HepG2 (cell line): ENCODE measurements around the gene GPR176. TPM values are rescaled to one million over a fixed set of nuclear protein-coding genes. Genes with fewer than 3 reads are reported as not detected.

Experiments
- CBX2 ChIP-seq, 2 experiments: fragments of 200-600 bp in 1 of 2; sonication (generic); formaldehyde crosslinking in 1 of 2; IDR thresholded peaks; 2 replicates each; pipeline versions ENCODE4 v1.7.0 to v1.8.1; 2018 to 2022; ENCODE audit warnings: low read depth in 2 of 2, low read length in 1 of 2, mild to moderate bottlenecking in 1 of 2, missing genetic modification reagents in 1 of 2
- GATA4 ChIP-seq: sonication (generic); IDR thresholded peaks from 2 replicates; pipeline ENCODE4 v1.6.1; 2016; ENCODE audit warnings: antibody characterized with exemption, low read depth, borderline replicate concordance
- HNF1B ChIP-seq: sonication (generic); formaldehyde crosslinking; IDR thresholded peaks from 2 replicates; pipeline ENCODE4 v1.5.1; 2020; ENCODE audit warnings: mild to moderate bottlenecking, moderate library complexity, missing genetic modification reagents
- HNRNPL ChIP-seq: fragments of 200-400 bp; formaldehyde crosslinking; IDR thresholded peaks from 2 replicates; pipeline ENCODE4 v1.6.1; 2017; ENCODE audit warnings: mild to moderate bottlenecking, low read depth, low read length
- KAT8 ChIP-seq: IDR thresholded peaks from 2 replicates; pipeline ENCODE4 v1.6.1; 2016; ENCODE audit warnings: missing genetic modification reagents, missing compliant biosample characterization
- KDM1A ChIP-seq: IDR thresholded peaks from 2 replicates; pipeline ENCODE4 v1.6.1; 2016; ENCODE audit warnings: missing compliant biosample characterization
- MTF2 ChIP-seq: sonication (generic); formaldehyde crosslinking; IDR thresholded peaks from 2 replicates; pipeline ENCODE4 v1.5.0; 2020; ENCODE audit warnings: missing genetic modification reagents, borderline replicate concordance
- NFAT5 ChIP-seq: sonication (generic); formaldehyde crosslinking; IDR thresholded peaks from 2 replicates; pipeline ENCODE4 v1.4.0; 2020; ENCODE audit warnings: missing genetic modification reagents
- NFE2 ChIP-seq: sonication (generic); formaldehyde crosslinking; IDR thresholded peaks from 2 replicates; pipeline ENCODE4 v1.4.0; 2020; ENCODE audit warnings: missing genetic modification reagents
- NFYC ChIP-seq: IDR thresholded peaks from 2 replicates; pipeline ENCODE4 v1.6.1; 2016; ENCODE audit warnings: missing genetic modification reagents, missing compliant biosample characterization
- PAWR ChIP-seq: sonication (generic); formaldehyde crosslinking; IDR thresholded peaks from 2 replicates; pipeline ENCODE4 v1.4.0; 2020; ENCODE audit warnings: missing genetic modification reagents, mild to moderate bottlenecking, borderline replicate concordance
- POLR2A ChIP-seq, 2 experiments: IDR thresholded peaks; 2 replicates each; pipeline ENCODE4 v1.6.1; 2011; ENCODE audit warnings: low read depth in 2 of 2, low read length in 2 of 2, mild to moderate bottlenecking in 1 of 2, moderate library complexity in 1 of 2; ENCODE audit not compliant: insufficient read depth in 1 of 2
- REPIN1 ChIP-seq: sonication (generic); formaldehyde crosslinking; IDR thresholded peaks from 2 replicates; pipeline ENCODE4 v1.8.0; 2022; ENCODE audit warnings: missing genetic modification reagents, low read depth, mild to moderate bottlenecking, borderline replicate concordance
- SATB2 ChIP-seq: sonication (generic); formaldehyde crosslinking; IDR thresholded peaks from 2 replicates; pipeline ENCODE4 v1.5.0; 2020; ENCODE audit warnings: missing genetic modification reagents
- SRSF1 ChIP-seq: fragments of 200-400 bp; formaldehyde crosslinking; optimal IDR thresholded peaks from 2 replicates; pipeline ENCODE3; 2017; ENCODE audit warnings: mild to moderate bottlenecking, low read depth, low read length, moderate library complexity
- U2AF1 ChIP-seq: fragments of 200-400 bp; formaldehyde crosslinking; optimal IDR thresholded peaks from 2 replicates; pipeline ENCODE3; 2017; ENCODE audit warnings: mild to moderate bottlenecking, low read depth, low read length
- ZC3H4 ChIP-seq: sonication (generic); formaldehyde crosslinking; IDR thresholded peaks from 2 replicates; pipeline ENCODE4 v1.4.0; 2020; ENCODE audit warnings: missing genetic modification reagents, borderline replicate concordance
- ZFX ChIP-seq: sonication (generic); formaldehyde crosslinking; IDR thresholded peaks from 2 replicates; pipeline ENCODE4 v1.4.0; 2020; ENCODE audit warnings: mild to moderate bottlenecking, low read depth, missing genetic modification reagents, moderate library complexity
- ZNF33B ChIP-seq: sonication (generic); formaldehyde crosslinking; IDR thresholded peaks from 2 replicates; pipeline ENCODE4 v1.5.1; 2020; ENCODE audit warnings: mild to moderate bottlenecking, missing genetic modification reagents
- ZNF546 ChIP-seq: sonication (generic); formaldehyde crosslinking; conservative IDR thresholded peaks from 2 replicates; pipeline ENCODE4 v1.8.1; 2023; ENCODE audit warnings: mild to moderate bottlenecking, missing genetic modification reagents
- ZNF777 ChIP-seq: sonication (generic); formaldehyde crosslinking; IDR thresholded peaks from 2 replicates; pipeline ENCODE4 v1.4.0; 2020; ENCODE audit warnings: missing genetic modification reagents
- ZNF784 ChIP-seq: sonication (generic); formaldehyde crosslinking; IDR thresholded peaks from 2 replicates; pipeline ENCODE4 v1.5.1; 2020; ENCODE audit warnings: missing genetic modification reagents, mild to moderate bottlenecking, borderline replicate concordance
- polyA plus RNA-seq, 8 experiments: library from polyadenylated mRNA; depleted of rRNA in 3 of 8; stranded (reverse) in 7 of 8; unstranded in 1 of 8; fragments of >200 nt; fragmentation: Illumina TruSeq in 4 of 8; extraction: Trizol in 4 of 8; gene quantifications; 2 replicates each; pipeline versions ENCODE4 v1.2.1 to v1.2.3, GENCODE V29; 2011 to 2016; ENCODE audit warnings: low read depth in 4 of 8, missing spikeins in 1 of 8, mixed read lengths in 1 of 8; ENCODE audit not compliant: insufficient read depth in 1 of 8
- total RNA-seq, 5 experiments: library from RNA; depleted of rRNA; stranded (reverse); fragments of >200 nt; fragmentation: Illumina TruSeq; extraction: Trizol; gene quantifications; 2 replicates each; pipeline ENCODE4 v1.2.3, GENCODE V29; 2016; ENCODE audit warnings: low read depth in 1 of 5

The GPR176 gene
- total and polyA plus RNA-seq, 2 of the 13 experiments (the other 11 are each of a cell fraction or from before 2014, with no cell fraction given): 0.11 to 0.20 TPM

DNA sequence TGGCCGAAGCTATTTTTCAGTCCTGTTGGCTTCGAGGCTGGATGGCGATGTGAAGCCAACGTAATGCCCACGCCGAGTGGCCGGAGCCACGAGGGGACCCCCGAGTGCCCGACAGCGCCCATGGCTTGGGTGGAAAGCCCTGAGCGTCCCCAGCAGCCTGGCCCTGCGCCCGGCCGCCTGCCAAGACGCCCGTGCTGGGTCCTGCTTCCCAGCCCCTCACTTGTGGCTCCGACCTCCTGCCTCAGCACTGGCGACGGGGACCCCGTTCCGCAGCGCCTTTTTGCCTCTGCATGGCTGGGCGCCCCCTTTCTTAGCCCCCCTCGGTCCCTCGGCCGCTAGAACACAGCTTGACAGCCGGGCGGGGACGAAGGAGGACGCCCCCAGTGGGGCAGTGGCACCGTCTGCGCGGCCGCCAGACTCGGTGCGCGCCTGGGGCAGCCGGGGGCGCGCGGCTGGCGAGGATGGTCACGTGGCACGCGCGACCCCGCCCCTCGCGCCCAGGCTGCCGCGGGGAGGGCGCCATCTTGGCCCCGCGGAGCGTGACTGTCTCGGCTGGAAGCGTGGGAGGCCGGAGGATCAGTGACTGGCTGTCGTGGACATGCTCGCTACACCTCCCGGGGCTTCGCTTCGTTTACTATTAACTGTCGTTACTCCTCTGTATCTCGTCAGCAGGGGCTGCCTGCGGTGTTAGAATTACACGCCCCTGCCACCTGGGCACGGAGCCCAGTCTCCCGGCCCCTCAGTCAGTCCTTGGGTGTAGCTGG, 626 bp upstream of the GPR176 start (continued):
- TF ChIP-seq GATA4 (no peak), ZNF777 (CRISPR knock-in tag) (peak; percentile 98), MTF2 (no peak; the same call in 1 of the 2 replicates), SRSF1 (peak; percentile 28), HNRNPL (no peak), ZNF546 (CRISPR knock-in tag) (0 out of 2 replicates have a peak, but pooled peaks have one; percentile 37), NFE2 (CRISPR knock-in tag) (no peak), ZNF33B (CRISPR knock-in tag) (peak; percentile 64; the same call in 1 of the 2 replicates), NFAT5 (CRISPR knock-in tag) (peak; percentile 56; the same call in 1 of the 2 replicates), REPIN1 (0 out of 2 replicates have a peak, but pooled peaks have one; percentile 16), POLR2A (IDR thresholded peaks at IDR 0.05; ENCODE audit: insufficient read depth in 1 of 2, low read depth in 2 of 2, low read length in 2 of 2) (peak in 1 of 2 experiments; percentile 82; a peak in 2 of 4 replicates), KDM1A (CRISPR knock-in tag) (no peak), SATB2 (CRISPR knock-in tag) (no peak; the same call in 1 of the 2 replicates), KAT8 (CRISPR knock-in tag) (peak; percentile 42; the same call in 1 of the 2 replicates), ZFX (peak; percentile 70), U2AF1 (peak; percentile 52), PAWR (no peak), CBX2 (IDR thresholded peaks at IDR 0.05; ENCODE audit: low read depth, low read length) (no peak), CBX2 (CRISPR knock-in tag; IDR thresholded peaks at IDR 0.05; ENCODE audit: low read depth) (no peak; the same call in 1 of the 2 replicates), ZNF784 (CRISPR knock-in tag) (peak; percentile 63; the same call in 1 of the 2 replicates), ZC3H4 (no peak), HNF1B (0 out of 2 replicates have a peak, but pooled peaks have one; percentile 37), NFYC (CRISPR knock-in tag) (no peak)
